ENCODE measurements around the gene HYKK. TPM values are rescaled to one million over a fixed set of nuclear protein-coding genes. Genes with fewer than 3 reads are reported as not detected.

HYKK gene
- polyA plus RNA-seq, 1 donor from 2014 or later = not detected

Other genes starting within 250 kb of the HYKK start
- 0.66 TPM in 1 of 2 replicates, not detected in the other for gene DNAJA4, start 243.0 kb upstream of the HYKK start, polyA plus RNA-seq
- 160 and 170 TPM in 2 replicates for gene SKIC8, start 208.0 kb upstream of the HYKK start, polyA plus RNA-seq
- 7.0 and 8.7 TPM in 2 replicates for gene CRABP1, start 167.2 kb upstream of the HYKK start, polyA plus RNA-seq
- gene IREB2, start 69.4 kb upstream of the HYKK start, polyA plus RNA-seq = 45.5 and 45.8 TPM in 2 replicates
- 357 and 421 TPM in 2 replicates for gene PSMA4, start 32.9 kb downstream of the HYKK start, polyA plus RNA-seq
- 4.6 and 6.8 TPM in 2 replicates for gene CHRNA5, start 57.9 kb downstream of the HYKK start, polyA plus RNA-seq
- 2.4 TPM in 2 replicates for gene CHRNA3, start 113.4 kb downstream of the HYKK start, polyA plus RNA-seq
- not detected in 2 replicates for gene CHRNB4, start 133.6 kb downstream of the HYKK start, polyA plus RNA-seq

All from neural cell (in vitro differentiated cells).